PFSK-1 (cell line): ENCODE results near the gene COL6A3.

ENCODE experiments used
- FOXP2 ChIP-seq: optimal IDR thresholded peaks from 2 replicates; pipeline ENCODE3; 2011; ENCODE audit warnings: borderline replicate concordance, control low read depth, inconsistent platforms; ENCODE audit not compliant: insufficient read depth; ENCODE audit errors: extremely low read length, extremely low read depth
- POLR2AphosphoS5 ChIP-seq: IDR thresholded peaks from 2 replicates; pipeline ENCODE4 v1.6.1; 2012; ENCODE audit warnings: low read depth, mild to moderate bottlenecking, control low read depth, low read length, moderate library complexity
- TAF1 ChIP-seq: IDR thresholded peaks from 2 replicates; pipeline ENCODE4 v1.6.1; 2012; ENCODE audit warnings: low read length, control low read depth, borderline replicate concordance; ENCODE audit not compliant: insufficient read depth
- TF ChIP-seq, protein P1 (sequence below), 2 experiments: IDR thresholded peaks; 2 replicates each; pipeline versions ENCODE4 v1.6.1 to v1.8.0; 2011 to 2012; ENCODE audit warnings: low read depth in 2 of 2, low read length in 2 of 2, control low read depth in 1 of 2, inconsistent platforms in 1 of 2, mild to moderate bottlenecking in 1 of 2, moderate library complexity in 1 of 2; ENCODE audit not compliant: insufficient read depth in 1 of 2

DNA sequence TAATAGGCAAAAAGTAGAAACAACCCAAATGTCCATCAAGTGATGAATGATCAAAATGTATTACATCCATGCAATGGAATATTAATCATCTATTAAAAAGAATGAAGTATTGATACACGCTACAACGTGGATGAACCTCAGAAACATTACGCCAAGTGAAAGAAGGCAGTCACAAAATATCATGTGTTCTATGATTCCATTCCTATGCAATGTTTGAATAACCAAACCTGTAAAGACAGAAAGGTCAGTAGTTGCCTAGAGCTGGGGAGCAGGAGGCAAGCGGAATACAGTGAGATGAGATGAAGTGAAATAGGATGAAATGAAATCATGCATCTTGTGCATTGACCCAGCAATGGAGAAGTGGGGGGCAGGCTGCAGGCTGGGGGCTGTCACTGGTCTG lies 17.9 kb upstream of the COL6A3 start:
- TF ChIP-seq, protein P1, sequence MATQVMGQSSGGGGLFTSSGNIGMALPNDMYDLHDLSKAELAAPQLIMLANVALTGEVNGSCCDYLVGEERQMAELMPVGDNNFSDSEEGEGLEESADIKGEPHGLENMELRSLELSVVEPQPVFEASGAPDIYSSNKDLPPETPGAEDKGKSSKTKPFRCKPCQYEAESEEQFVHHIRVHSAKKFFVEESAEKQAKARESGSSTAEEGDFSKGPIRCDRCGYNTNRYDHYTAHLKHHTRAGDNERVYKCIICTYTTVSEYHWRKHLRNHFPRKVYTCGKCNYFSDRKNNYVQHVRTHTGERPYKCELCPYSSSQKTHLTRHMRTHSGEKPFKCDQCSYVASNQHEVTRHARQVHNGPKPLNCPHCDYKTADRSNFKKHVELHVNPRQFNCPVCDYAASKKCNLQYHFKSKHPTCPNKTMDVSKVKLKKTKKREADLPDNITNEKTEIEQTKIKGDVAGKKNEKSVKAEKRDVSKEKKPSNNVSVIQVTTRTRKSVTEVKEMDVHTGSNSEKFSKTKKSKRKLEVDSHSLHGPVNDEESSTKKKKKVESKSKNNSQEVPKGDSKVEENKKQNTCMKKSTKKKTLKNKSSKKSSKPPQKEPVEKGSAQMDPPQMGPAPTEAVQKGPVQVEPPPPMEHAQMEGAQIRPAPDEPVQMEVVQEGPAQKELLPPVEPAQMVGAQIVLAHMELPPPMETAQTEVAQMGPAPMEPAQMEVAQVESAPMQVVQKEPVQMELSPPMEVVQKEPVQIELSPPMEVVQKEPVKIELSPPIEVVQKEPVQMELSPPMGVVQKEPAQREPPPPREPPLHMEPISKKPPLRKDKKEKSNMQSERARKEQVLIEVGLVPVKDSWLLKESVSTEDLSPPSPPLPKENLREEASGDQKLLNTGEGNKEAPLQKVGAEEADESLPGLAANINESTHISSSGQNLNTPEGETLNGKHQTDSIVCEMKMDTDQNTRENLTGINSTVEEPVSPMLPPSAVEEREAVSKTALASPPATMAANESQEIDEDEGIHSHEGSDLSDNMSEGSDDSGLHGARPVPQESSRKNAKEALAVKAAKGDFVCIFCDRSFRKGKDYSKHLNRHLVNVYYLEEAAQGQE (IDR thresholded peaks at IDR 0.05; ENCODE audit: insufficient read depth in 1 of 2, low read depth in 2 of 2, low read length in 2 of 2): no peak
- no peak for TF ChIP-seq FOXP2
- TF ChIP-seq TAF1: no peak
- no peak for TF ChIP-seq POLR2AphosphoS5
